ENCODE data around the gene ANKRD60.

Gene ANKRD60

GRCh38 chr20:58212636-58213035, 15.8 kb downstream of the ANKRD60 start:
- TF ChIP-seq CTCF (IDR thresholded peaks at IDR 0.05; ENCODE audit: extremely low read depth, insufficient read depth, missing control alignments): no peak
- no peak for DNase-seq (ENCODE audit: low spot score)
- in situ Hi-C loops (cut with MboI; ENCODE audit: low pct_unique_long_range_greater_than_20kb, low sequenced_read_pairs, unreplicated experiment): loop anchor here (25.0 kb wide), 2 partner anchors 600 to 825 kb away; partner anchors contain the start of genes RBM38 and ZBP1

DNA sequence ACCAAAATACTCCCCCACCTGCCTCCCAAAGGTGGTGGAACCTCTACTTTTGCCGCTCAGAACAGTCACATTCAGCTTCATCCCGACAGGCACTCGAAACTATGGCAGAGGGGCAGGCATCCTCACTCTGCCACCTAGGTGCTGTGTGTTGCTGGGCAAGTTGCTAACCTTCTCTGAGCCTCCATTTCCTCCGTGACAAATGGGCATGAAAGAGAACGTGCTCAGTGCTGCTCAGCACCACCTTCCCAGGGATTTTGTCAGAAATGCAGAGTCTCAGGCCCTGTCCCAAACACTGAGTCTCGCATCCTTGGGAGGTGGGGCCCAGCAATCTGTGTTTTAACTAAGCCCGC, 18.1 kb downstream of the ANKRD60 start:
- no peak for TF ChIP-seq CTCF (IDR thresholded peaks at IDR 0.05; ENCODE audit: extremely low read depth, insufficient read depth, missing control alignments)
- no peak for DNase-seq (ENCODE audit: low spot score)
- in situ Hi-C loops (cut with MboI; ENCODE audit: low pct_unique_long_range_greater_than_20kb, low sequenced_read_pairs, unreplicated experiment): loop anchor here (25.0 kb wide), 2 partner anchors 598 to 823 kb away; partner anchors contain the start of genes RBM38 and ZBP1

GRCh38 chr20:58209652-58210397, 18.6 kb downstream of the ANKRD60 start:
- peak; percentile 93 for DNase-seq (ENCODE audit: low spot score)
- in situ Hi-C loops (cut with MboI; ENCODE audit: low pct_unique_long_range_greater_than_20kb, low sequenced_read_pairs, unreplicated experiment): loop anchor here (25.0 kb wide), 2 partner anchors 598 to 823 kb away; partner anchors contain the start of genes RBM38 and ZBP1
- TF ChIP-seq CTCF (IDR thresholded peaks at IDR 0.05; ENCODE audit: extremely low read depth, insufficient read depth, missing control alignments): peak; percentile 100

DNA sequence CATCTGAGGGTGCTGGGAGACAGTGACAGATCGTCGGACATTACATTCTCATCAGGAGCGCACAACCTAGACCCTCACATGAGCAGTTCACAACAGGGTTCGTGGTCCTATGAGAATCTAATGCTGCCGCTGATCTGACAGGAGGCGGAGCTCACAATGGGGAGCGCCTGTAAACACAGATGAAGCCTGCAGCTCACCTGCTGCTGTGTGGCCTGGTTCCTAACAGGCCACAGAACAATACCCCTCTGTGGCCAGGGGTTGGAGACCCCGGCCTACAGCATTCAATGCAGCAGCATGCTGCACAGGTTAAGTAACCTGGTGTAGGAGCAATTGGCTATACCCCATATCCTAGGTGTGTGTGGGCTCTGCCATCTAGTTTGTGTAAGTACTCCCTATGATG, 19.5 kb downstream of the ANKRD60 start:
- DNase-seq (ENCODE audit: low spot score): no peak
- TF ChIP-seq CTCF (IDR thresholded peaks at IDR 0.05; ENCODE audit: extremely low read depth, insufficient read depth, missing control alignments): no peak
- in situ Hi-C loops (cut with MboI; ENCODE audit: low pct_unique_long_range_greater_than_20kb, low sequenced_read_pairs, unreplicated experiment): loop anchor here (25.0 kb wide), 2 partner anchors 597 to 822 kb away; partner anchors contain the start of genes RBM38 and ZBP1

GRCh38 chr20:58205850-58206249, 22.6 kb downstream of the ANKRD60 start:
- no peak for TF ChIP-seq CTCF (IDR thresholded peaks at IDR 0.05; ENCODE audit: extremely low read depth, insufficient read depth, missing control alignments)
- no peak for DNase-seq (ENCODE audit: low spot score)
- in situ Hi-C loops (cut with MboI; ENCODE audit: low pct_unique_long_range_greater_than_20kb, low sequenced_read_pairs, unreplicated experiment): loop anchor here (25.0 kb wide), 2 partner anchors 594 to 819 kb away; partner anchors contain the start of genes RBM38 and ZBP1

GRCh38 chr20:58202044-58202443, 26.4 kb downstream of the ANKRD60 start:
- in situ Hi-C loops (cut with MboI; ENCODE audit: low pct_unique_long_range_greater_than_20kb, low sequenced_read_pairs, unreplicated experiment): loop anchor here (25.0 kb wide), 2 partner anchors 590 to 815 kb away; partner anchors contain the start of genes RBM38 and ZBP1
- no peak for DNase-seq (ENCODE audit: low spot score)
- no peak for TF ChIP-seq CTCF (IDR thresholded peaks at IDR 0.05; ENCODE audit: extremely low read depth, insufficient read depth, missing control alignments)
